Large intestine (tissue), 3 donors: ENCODE measurements around the gene VPS13A. TPM values are rescaled to one million over a fixed set of nuclear protein-coding genes. Genes with fewer than 3 reads are reported as not detected.
"Not testable (repeated sequence)": the region's sequence is repeated elsewhere in the genome, so short reads cannot be mapped to it uniquely, and the experiment has no call there.

Source experiments
- DNase-seq, 2 donors: peaks; one replicate each; pipeline versions ENCODE4 v3.0.0 to v3.0.0-alpha.2; 2013
- H3K27ac ChIP-seq: one replicate; pipeline ENCODE4 v1.5.1; 2013; ENCODE audit warnings: low read length
- H3K27me3 ChIP-seq: 2 replicates; pipeline ENCODE4 v1.6.1; 2013; ENCODE audit warnings: low read length; ENCODE audit not compliant: control insufficient read depth, insufficient read depth
- H3K36me3 ChIP-seq: 2 replicates; pipeline ENCODE4 v1.6.1; 2013; ENCODE audit warnings: low read length; ENCODE audit not compliant: control insufficient read depth, insufficient read depth
- H3K4me1 ChIP-seq: one replicate; pipeline ENCODE4 v1.6.1; 2013; ENCODE audit warnings: low read length; ENCODE audit not compliant: control insufficient read depth, insufficient read depth
- H3K4me3 ChIP-seq: one replicate; pipeline ENCODE4 v1.5.1; 2013; ENCODE audit warnings: low read length
- H3K9me3 ChIP-seq: one replicate; pipeline ENCODE4 v1.6.1; 2013; ENCODE audit warnings: mild to moderate bottlenecking, low read depth, low read length, moderate library complexity; ENCODE audit not compliant: control insufficient read depth
- WGBS: methylation state at CpG from one replicate; pipeline ENCODE4 v1.1.5; 2013; ENCODE audit warnings: low lambda C conversion rate; ENCODE audit not compliant: insufficient coverage; 5-methylcytosine and 5-hydroxymethylcytosine counted together
- polyA plus RNA-seq: library from polyadenylated mRNA; unstranded; fragments of 120-200 nt; gene quantifications from one replicate; pipeline ENCODE4 v1.2.1, GENCODE V29; 2013

VPS13A gene
- polyA plus RNA-seq, 1 donor = 56.0 TPM

- Histone ChIP-seq H3K9me3 (no peaks in the 10 kb centered on the region), H3K36me3 (peaks cover 8% of the 10 kb centered on the region), H3K4me3 (no peak overlapping the region), H3K27me3 (no peaks in the 10 kb centered on the region), H3K4me1 (no peaks in the 10 kb centered on the region), H3K27ac (no peak overlapping the region)
- WGBS = 100% methylated on average over 1 of the region's 6 CpGs
- DNase-seq = no peak
Observed at GRCh38 chr9:77375956-77376532, 198.7 kb downstream of the VPS13A start.

DNA sequence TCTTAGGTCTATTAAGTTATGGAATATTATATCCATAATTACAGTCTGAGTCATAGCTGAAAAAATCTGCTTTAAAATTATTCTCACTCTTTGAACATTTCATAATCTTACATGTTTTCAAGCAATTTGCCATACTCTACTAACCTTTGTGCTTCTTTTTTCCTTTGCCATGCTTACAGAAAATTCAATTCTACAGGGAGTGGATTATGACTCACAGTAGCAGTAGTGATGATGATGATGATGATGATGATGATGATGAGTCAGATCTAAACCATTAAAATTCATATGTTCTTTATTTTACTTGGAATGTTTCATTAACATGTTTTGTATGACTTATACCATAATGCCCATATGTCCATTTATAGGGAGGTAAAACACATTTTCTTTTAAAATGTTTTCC, 207.1 kb downstream of the VPS13A start:
- Histone ChIP-seq H3K9me3 (no peaks in the 10 kb centered on the region), H3K36me3 (peaks cover 7% of the 10 kb centered on the region), H3K27ac (no peak overlapping the region), H3K27me3 (no peaks in the 10 kb centered on the region), H3K4me3 (no peak overlapping the region), H3K4me1 (no peaks in the 10 kb centered on the region)
- DNase-seq = no peak

GRCh38 chr9:77386187-77386586, 208.9 kb downstream of the VPS13A start:
- no peak for DNase-seq
- WGBS = 100% methylated on average over 1 of the region's 1 CpG
- H3K9me3 ChIP-seq = no peaks in the 10 kb centered on the region
- no peaks in the 10 kb centered on the region for H3K27me3 ChIP-seq
- H3K4me1 ChIP-seq = no peaks in the 10 kb centered on the region
- H3K36me3 ChIP-seq = peaks cover 7% of the 10 kb centered on the region
- no peak overlapping the region for H3K27ac ChIP-seq
- H3K4me3 ChIP-seq = no peak overlapping the region

GRCh38 chr9:77391834-77392233, 214.5 kb downstream of the VPS13A start:
- Histone ChIP-seq H3K27me3 (no peaks in the 10 kb centered on the region), H3K4me1 (peaks cover 6% of the 10 kb centered on the region), H3K4me3 (no peak overlapping the region), H3K36me3 (peaks cover 4% of the 10 kb centered on the region), H3K27ac (peak overlapping the region; percentile 86), H3K9me3 (no peaks in the 10 kb centered on the region)
- WGBS = 40% methylated on average over 1 of the region's 3 CpGs
- peak in 1 of 2 donors; percentile 7 for DNase-seq

GRCh38 chr9:77392328-77392727, 215.0 kb downstream of the VPS13A start:
- 20% methylated on average over 1 of the region's 7 CpGs for whole genome bisulfite sequencing
- Histone ChIP-seq H3K4me1 (peaks cover 6% of the 10 kb centered on the region), H3K36me3 (peaks cover 4% of the 10 kb centered on the region), H3K9me3 (no peaks in the 10 kb centered on the region), H3K4me3 (no peak overlapping the region), H3K27ac (peak overlapping the region; percentile 86), H3K27me3 (no peaks in the 10 kb centered on the region)
- DNase-seq = peak; percentile 83 to 95

- DNase-seq, H3K4me1 ChIP-seq, H3K27me3 ChIP-seq, H3K4me3 ChIP-seq, H3K9me3 ChIP-seq, H3K27ac ChIP-seq, H3K36me3 ChIP-seq: not testable (repeated sequence)
- WGBS = 89% methylated on average over 5 of the region's 9 CpGs
Observed at GRCh38 chr9:77398581-77398980, 221.2 kb downstream of the VPS13A start.

GRCh38 chr9:77399964-77400363, 222.6 kb downstream of the VPS13A start:
- Histone ChIP-seq H3K27ac (no peak overlapping the region), H3K4me3 (no peak overlapping the region), H3K9me3 (no peaks in the 10 kb centered on the region), H3K4me1 (no peaks in the 10 kb centered on the region), H3K27me3 (no peaks in the 10 kb centered on the region), H3K36me3 (peaks cover 3% of the 10 kb centered on the region)
- no peak for DNase-seq
- WGBS = 100% methylated on average over 1 of the region's 1 CpG

DNA sequence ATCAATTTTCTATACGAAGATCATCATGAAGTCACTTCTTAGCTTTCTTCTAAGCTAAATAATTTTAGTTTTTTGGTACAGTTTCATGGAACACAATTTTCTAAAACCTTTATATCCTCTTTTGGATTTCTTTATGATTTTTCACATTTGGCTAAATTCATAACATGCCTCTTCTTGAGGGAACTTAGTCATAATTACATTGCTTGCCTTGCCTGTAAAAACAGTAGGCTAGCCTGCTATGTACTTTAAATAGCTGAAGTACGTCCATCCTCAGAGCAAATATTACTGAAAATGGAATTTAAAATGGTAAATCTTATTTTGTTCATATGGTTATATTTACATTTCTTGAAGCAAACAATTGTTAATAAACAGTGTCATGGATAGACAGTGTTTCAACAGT, 225.0 kb downstream of the VPS13A start:
- Histone ChIP-seq H3K36me3 (peaks cover 10% of the 10 kb centered on the region), H3K4me1 (no peaks in the 10 kb centered on the region), H3K27me3 (no peaks in the 10 kb centered on the region), H3K4me3 (no peak overlapping the region), H3K9me3 (no peaks in the 10 kb centered on the region), H3K27ac (no peak overlapping the region)
- WGBS = 83% methylated on average over 1 of the region's 2 CpGs
- DNase-seq = no peak

DNA sequence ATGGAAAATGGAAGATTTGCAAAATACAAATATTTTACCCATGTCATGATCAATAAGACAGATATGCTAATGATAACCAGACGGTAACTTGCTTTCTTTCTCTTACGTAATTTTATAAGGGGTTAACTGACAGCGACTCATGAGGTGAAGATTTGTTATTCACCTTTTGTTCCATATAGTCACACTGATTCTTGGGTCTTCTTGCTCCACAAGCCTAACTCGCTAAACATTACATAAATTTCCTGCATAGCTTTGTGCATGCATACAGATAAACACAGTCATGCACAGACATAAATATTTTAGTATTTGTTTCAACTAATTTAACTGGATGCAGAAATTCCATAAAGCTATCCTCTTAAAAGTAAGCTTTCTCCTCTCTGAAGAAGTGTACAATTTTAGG, 225.9 kb downstream of the VPS13A start:
- WGBS = 29% methylated on average over 1 of the region's 4 CpGs
- Histone ChIP-seq H3K27ac (no peak overlapping the region), H3K27me3 (no peaks in the 10 kb centered on the region), H3K4me1 (no peaks in the 10 kb centered on the region), H3K36me3 (peaks cover 19% of the 10 kb centered on the region), H3K4me3 (no peak overlapping the region), H3K9me3 (peaks cover 1% of the 10 kb centered on the region)
- DNase-seq = no peak

- H3K4me3 ChIP-seq, H3K9me3 ChIP-seq, H3K27ac ChIP-seq, H3K27me3 ChIP-seq, DNase-seq, H3K4me1 ChIP-seq: not testable (repeated sequence)
- no CpG with 5 or more reads among the region's 9 CpGs for WGBS
- H3K36me3 ChIP-seq = peaks cover 20% of the 10 kb centered on the region
Observed at GRCh38 chr9:77408521-77408920, 231.2 kb downstream of the VPS13A start.

DNA sequence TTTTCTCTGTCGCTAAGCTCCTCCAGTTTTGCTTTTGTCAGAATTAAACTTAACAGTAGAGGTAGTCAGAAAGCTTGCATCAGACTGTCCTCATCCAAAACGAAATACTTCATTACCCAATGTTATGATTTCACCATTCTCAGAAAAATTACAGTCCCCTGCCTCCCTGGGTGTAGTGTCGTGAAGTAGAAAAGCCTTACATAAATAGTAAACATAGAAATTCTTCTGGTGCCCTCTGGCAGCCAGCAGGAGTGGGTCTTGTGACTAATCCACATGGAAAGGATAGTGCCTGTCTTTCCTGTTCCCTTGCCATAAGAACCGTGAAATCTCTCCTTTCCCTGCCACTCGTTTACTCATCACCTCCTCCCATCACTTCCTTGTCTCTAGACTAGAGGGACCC, 240.2 kb downstream of the VPS13A start:
- Histone ChIP-seq H3K27ac (no peak overlapping the region), H3K27me3 (no peaks in the 10 kb centered on the region), H3K4me3 (no peak overlapping the region), H3K36me3 (peaks cover 5% of the 10 kb centered on the region), H3K9me3 (no peaks in the 10 kb centered on the region), H3K4me1 (no peaks in the 10 kb centered on the region)
- DNase-seq = no peak
- 63% methylated on average over 2 of the region's 5 CpGs for WGBS
